GM12878 (cell line): Measurements from ENCODE around the gene RCAN1. TPM values are rescaled to one million over a fixed set of nuclear protein-coding genes. Genes with fewer than 3 reads are reported as not detected.

Experiments
- ATAC-seq: fragments of 200-7000 bp; cut with Tn5 transposase; 3 replicates; pipeline ENCODE4 v1.9.1; 2020; ENCODE audit warnings: mild to moderate bottlenecking, moderate library complexity
- BruUV-seq: library from RNA; stranded (reverse); fragments of 400-500 nt; replicated peaks from 2 replicates; lab custom pipeline; 2021; lab: Mats Ljungman, UMichigan
- CTCF ChIA-PET: fragments of 300-600 bp; sonication (Branson Sonifier 250); formaldehyde crosslinking; extraction: SDS; loops from one replicate; lab custom pipeline; 2021; ENCODE audit warnings: inconsistent platforms; lab: Yijun Ruan, JAX
- POLR2A ChIA-PET: fragments of 350-600 bp; formaldehyde crosslinking; extraction: SDS; loops from one replicate; lab custom pipeline; 2021; ENCODE audit warnings: inconsistent platforms; lab: Charles Lee
- RAD21 ChIA-PET: fragments of 300-600 bp; sonication (Branson Sonifier 250); formaldehyde crosslinking; loops from one replicate; lab custom pipeline; 2023; ENCODE audit warnings: antibody characterized with exemption; ENCODE audit not compliant: unreplicated experiment; lab: Charles Lee
- SMC1A ChIA-PET: fragments of 300-600 bp; sonication (Branson Sonifier 250); formaldehyde crosslinking; loops from one replicate; lab custom pipeline; 2023; ENCODE audit not compliant: unreplicated experiment, uncharacterized antibody; lab: Charles Lee
- DNase-seq: peaks from one replicate; pipeline ENCODE4 v3.0.0-alpha.2; 2011; ENCODE audit warnings: low read depth, low spot score
- FAIRE-seq: peaks from 3 replicates; lab custom pipeline; 2011; peaks lifted over from hg19 to GRCh38; lab: Jason Lieb, UNC
- H2AFZ ChIP-seq: 2 replicates; pipeline ENCODE4 v1.6.0; 2011; ENCODE audit warnings: low read depth, low read length, control low read depth; ENCODE audit not compliant: control insufficient read depth
- H3K27ac ChIP-seq: 2 replicates; pipeline ENCODE4 v1.5.1; 2011; ENCODE audit warnings: control low read depth; ENCODE audit not compliant: control insufficient read depth, insufficient read depth
- H3K27me3 ChIP-seq, 2 experiments: replicated peaks in 1 of 2; 2 replicates each; pipeline versions ENCODE4 v1.6.0 to v1.6.1; 2011; ENCODE audit warnings: low read length in 1 of 2; ENCODE audit not compliant: control insufficient read depth in 2 of 2, insufficient read depth in 2 of 2
- H3K36me3 ChIP-seq, 2 experiments: 2 replicates each; pipeline ENCODE4 v1.5.1; 2011; ENCODE audit warnings: low read length in 1 of 2; ENCODE audit not compliant: control insufficient read depth in 2 of 2, insufficient read depth in 2 of 2
- H3K4me1 ChIP-seq: 2 replicates; pipeline ENCODE4 v1.6.1; 2011; ENCODE audit warnings: mild to moderate bottlenecking, low read length, moderate library complexity, mixed read lengths; ENCODE audit not compliant: control insufficient read depth, insufficient read depth
- H3K4me2 ChIP-seq: 2 replicates; pipeline ENCODE4 v1.6.0; 2011; ENCODE audit warnings: control low read depth; ENCODE audit not compliant: control insufficient read depth, insufficient read depth
- H3K4me3 ChIP-seq: fragments of 200-600 bp; sonication (generic); 2 replicates; pipeline ENCODE4 v1.5.1; 2016
- H3K79me2 ChIP-seq: 2 replicates; pipeline ENCODE4 v1.6.0; 2011; ENCODE audit warnings: low read length; ENCODE audit not compliant: control insufficient read depth, insufficient read depth
- H3K9ac ChIP-seq: 2 replicates; pipeline ENCODE4 v1.8.0; 2011; ENCODE audit warnings: low read length, control low read depth, mixed read lengths; ENCODE audit not compliant: control insufficient read depth, insufficient read depth
- H3K9me3 ChIP-seq: replicated peaks from 3 replicates; pipeline ENCODE4 v1.5.1; 2011; ENCODE audit warnings: mild to moderate bottlenecking, low read length; ENCODE audit not compliant: control insufficient read depth, insufficient read depth
- H4K20me1 ChIP-seq: 2 replicates; pipeline ENCODE4 v1.6.0; 2011; ENCODE audit not compliant: control insufficient read depth, insufficient read depth
- HDAC6 ChIP-seq: fragments of 200-600 bp; sonication (generic); IDR thresholded peaks from one replicate; pipeline ENCODE4 v1.8.0; 2017; ENCODE audit warnings: antibody characterized with exemption; ENCODE audit not compliant: unreplicated experiment
- JUND ChIP-seq: IDR thresholded peaks from 2 replicates; pipeline ENCODE4 v1.6.1; 2012; ENCODE audit warnings: low read depth, mild to moderate bottlenecking, low read length, improper control_type of control experiment, moderate library complexity
- LARP7 ChIP-seq: fragments of 450-650 bp; IDR thresholded peaks from 2 replicates; pipeline ENCODE4 v1.6.1; 2017; ENCODE audit warnings: mild to moderate bottlenecking
- MEF2A ChIP-seq: IDR thresholded peaks from 2 replicates; pipeline ENCODE4 v1.6.1; 2011; ENCODE audit warnings: low read depth, mild to moderate bottlenecking, low read length, moderate library complexity; ENCODE audit not compliant: insufficient read depth
- NR2C2 ChIP-seq: IDR thresholded peaks from 2 replicates; pipeline ENCODE4 v1.6.1; 2011; ENCODE audit warnings: borderline replicate concordance, low read depth; ENCODE audit not compliant: control insufficient read depth, insufficient read length
- SP1 ChIP-seq: IDR thresholded peaks from one replicate; pipeline ENCODE4 v1.6.1; 2011; ENCODE audit warnings: low read depth, low read length
- SPI1 ChIP-seq: IDR thresholded peaks from 2 replicates; pipeline ENCODE4 v1.6.1; 2011; ENCODE audit warnings: low read depth, mild to moderate bottlenecking, low read length, moderate library complexity, borderline replicate concordance; ENCODE audit not compliant: insufficient read depth
- TCF3 ChIP-seq: IDR thresholded peaks from 2 replicates; pipeline ENCODE4 v1.6.1; 2012; ENCODE audit warnings: low read depth, mild to moderate bottlenecking, low read length, borderline replicate concordance; ENCODE audit not compliant: insufficient read depth
- TCF7 ChIP-seq: IDR thresholded peaks from 2 replicates; pipeline ENCODE4 v1.6.1; 2014; ENCODE audit warnings: antibody characterized with exemption, borderline replicate concordance
- ZBED1 ChIP-seq: IDR thresholded peaks from 2 replicates; pipeline ENCODE4 v1.6.1; 2016; ENCODE audit warnings: borderline replicate concordance
- WGBS: methylation state at CpG from one replicate; pipeline ENCODE4 v1.1.6; 2016; ENCODE audit warnings: low lambda C conversion rate; ENCODE audit not compliant: insufficient replicate concordance, insufficient coverage; ENCODE audit errors: missing lambda C conversion rate; 5-methylcytosine and 5-hydroxymethylcytosine counted together
- in situ Hi-C: fragments of 300-500 bp; cut with MboI; formaldehyde crosslinking; loops from 9 replicates; pipeline ENCODE4 v1.14.3; 2018; ENCODE audit warnings: mixed read lengths
- intact Hi-C: fragments of 100-400 bp; cut with micrococcal nuclease; formaldehyde crosslinking; loops from one replicate; pipeline ENCODE4 v1.14.2; 2022; ENCODE audit not compliant: unreplicated experiment
- polyA plus RNA-seq, 11 experiments: library from polyadenylated mRNA; depleted of rRNA in 4 of 11; unstranded in 6 of 11; stranded (reverse) in 5 of 11; fragments of >200 nt; fragmentation: Nextera tagmentation in 4 of 11; fragmentation: Illumina TruSeq in 1 of 11; extraction: Ambion mirVana in 4 of 11; extraction: Trizol in 1 of 11; gene quantifications; 1 replicate in 1 of 11; 2 replicates in 10 of 11; pipeline versions ENCODE4 v1.2.1 to v1.2.3, GENCODE V29; 2011 to 2016; ENCODE audit warnings: inconsistent platforms in 2 of 11, missing spikeins in 2 of 11, low read depth in 1 of 11
- total RNA-seq, 4 experiments: library from RNA; depleted of rRNA in 3 of 4; stranded (reverse); fragments of >200 nt in 3 of 4; fragmentation: Illumina TruSeq in 1 of 4; extraction: Trizol in 1 of 4; gene quantifications; 2 replicates each; pipeline versions ENCODE4 v1.2.1 to v1.2.3, GENCODE V29; 2013 to 2021
- TF ChIP-seq, protein P1 (sequence below): fragments of 450-650 bp; IDR thresholded peaks from 2 replicates; pipeline ENCODE4 v1.6.1; 2017; ENCODE audit warnings: antibody characterized with exemption, mild to moderate bottlenecking, moderate library complexity
- TF ChIP-seq, protein P2 (sequence below): fragments of 450-650 bp; IDR thresholded peaks from 2 replicates; pipeline ENCODE4 v1.6.1; 2016; ENCODE audit warnings: mild to moderate bottlenecking
- TF ChIP-seq, protein P3 (sequence below): IDR thresholded peaks from 2 replicates; pipeline ENCODE4 v1.6.1; 2011; ENCODE audit warnings: borderline replicate concordance, low read depth, mild to moderate bottlenecking, moderate library complexity, mixed read lengths, low read length; ENCODE audit not compliant: insufficient read depth; ENCODE audit errors: extremely low read length
- TF ChIP-seq, protein P4 (sequence below): IDR thresholded peaks from 2 replicates; pipeline ENCODE4 v1.6.1; 2012; ENCODE audit warnings: low read length, inconsistent platforms
- TF ChIP-seq, protein P5 (sequence below): fragments of 450-650 bp; IDR thresholded peaks from 2 replicates; pipeline ENCODE4 v1.6.1; 2017; ENCODE audit warnings: mild to moderate bottlenecking, low read depth, inconsistent platforms; ENCODE audit not compliant: poor library complexity, severe bottlenecking

RCAN1 gene
- total and polyA plus RNA-seq, 10 of the 15 experiments (the other 5 are each of a cell fraction or from before 2014, with no cell fraction given): 2.8 to 12.9 (median 10.5) TPM

DNA sequence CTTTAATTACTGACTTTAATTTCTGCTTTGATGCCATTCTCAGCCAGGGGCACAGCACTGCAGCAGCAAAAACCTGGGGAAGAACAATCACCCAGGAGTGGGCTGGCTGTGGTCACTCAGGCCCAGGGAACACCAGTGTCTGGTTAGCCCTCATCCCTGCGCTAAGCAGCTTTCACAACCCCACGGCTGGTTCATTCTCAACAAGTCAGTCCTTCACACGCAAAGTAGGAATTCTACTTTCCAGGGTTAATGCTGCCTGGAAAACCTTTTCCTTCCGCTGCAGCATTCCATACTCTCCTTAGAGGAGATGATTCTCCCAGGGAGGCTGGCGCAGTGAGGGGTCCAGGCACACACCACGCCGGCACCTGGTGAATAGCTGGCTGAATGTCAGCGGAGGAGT lies 78.6 kb downstream of the RCAN1 start:
- intact Hi-C loops (no loop called here), in situ Hi-C loops (no loop called here)
- WGBS: 90% methylated on average over 8 of the region's 8 CpGs
- H3K9ac ChIP-seq: no peak overlapping the region
- ChIA-PET POLR2A (no interaction called here), RAD21 (no interaction called here), CTCF (no interaction called here), SMC1A (no interaction called here)
- no peak overlapping the region for H2AFZ ChIP-seq
- no peak overlapping the region for H3K27ac ChIP-seq
- H3K4me3 ChIP-seq: no peak overlapping the region
- H3K79me2 ChIP-seq: no peaks in the 10 kb centered on the region
- H3K4me2 ChIP-seq: no peak overlapping the region
- H3K4me1 ChIP-seq: peaks cover 12% of the 10 kb centered on the region
- H3K36me3 ChIP-seq: no peaks in the 10 kb centered on the region
- FAIRE-seq: no peak
- no peak for ATAC-seq
- no peaks in the 10 kb centered on the region for H4K20me1 ChIP-seq
- no peak for DNase-seq
- no TSS peak for BruUV-seq
- H3K27me3 ChIP-seq: no peaks in the 10 kb centered on the region
- H3K9me3 ChIP-seq: no peaks in the 10 kb centered on the region
- no peak for TF ChIP-seq TCF3
- TF ChIP-seq JUND: no peak
- no peak for TF ChIP-seq SP1
- TF ChIP-seq, protein P1, sequence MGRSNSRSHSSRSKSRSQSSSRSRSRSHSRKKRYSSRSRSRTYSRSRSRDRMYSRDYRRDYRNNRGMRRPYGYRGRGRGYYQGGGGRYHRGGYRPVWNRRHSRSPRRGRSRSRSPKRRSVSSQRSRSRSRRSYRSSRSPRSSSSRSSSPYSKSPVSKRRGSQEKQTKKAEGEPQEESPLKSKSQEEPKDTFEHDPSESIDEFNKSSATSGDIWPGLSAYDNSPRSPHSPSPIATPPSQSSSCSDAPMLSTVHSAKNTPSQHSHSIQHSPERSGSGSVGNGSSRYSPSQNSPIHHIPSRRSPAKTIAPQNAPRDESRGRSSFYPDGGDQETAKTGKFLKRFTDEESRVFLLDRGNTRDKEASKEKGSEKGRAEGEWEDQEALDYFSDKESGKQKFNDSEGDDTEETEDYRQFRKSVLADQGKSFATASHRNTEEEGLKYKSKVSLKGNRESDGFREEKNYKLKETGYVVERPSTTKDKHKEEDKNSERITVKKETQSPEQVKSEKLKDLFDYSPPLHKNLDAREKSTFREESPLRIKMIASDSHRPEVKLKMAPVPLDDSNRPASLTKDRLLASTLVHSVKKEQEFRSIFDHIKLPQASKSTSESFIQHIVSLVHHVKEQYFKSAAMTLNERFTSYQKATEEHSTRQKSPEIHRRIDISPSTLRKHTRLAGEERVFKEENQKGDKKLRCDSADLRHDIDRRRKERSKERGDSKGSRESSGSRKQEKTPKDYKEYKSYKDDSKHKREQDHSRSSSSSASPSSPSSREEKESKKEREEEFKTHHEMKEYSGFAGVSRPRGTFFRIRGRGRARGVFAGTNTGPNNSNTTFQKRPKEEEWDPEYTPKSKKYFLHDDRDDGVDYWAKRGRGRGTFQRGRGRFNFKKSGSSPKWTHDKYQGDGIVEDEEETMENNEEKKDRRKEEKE: no peak
- TF ChIP-seq, protein P2, sequence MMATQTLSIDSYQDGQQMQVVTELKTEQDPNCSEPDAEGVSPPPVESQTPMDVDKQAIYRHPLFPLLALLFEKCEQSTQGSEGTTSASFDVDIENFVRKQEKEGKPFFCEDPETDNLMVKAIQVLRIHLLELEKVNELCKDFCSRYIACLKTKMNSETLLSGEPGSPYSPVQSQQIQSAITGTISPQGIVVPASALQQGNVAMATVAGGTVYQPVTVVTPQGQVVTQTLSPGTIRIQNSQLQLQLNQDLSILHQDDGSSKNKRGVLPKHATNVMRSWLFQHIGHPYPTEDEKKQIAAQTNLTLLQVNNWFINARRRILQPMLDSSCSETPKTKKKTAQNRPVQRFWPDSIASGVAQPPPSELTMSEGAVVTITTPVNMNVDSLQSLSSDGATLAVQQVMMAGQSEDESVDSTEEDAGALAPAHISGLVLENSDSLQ: no peak
- TF ChIP-seq, protein P3, sequence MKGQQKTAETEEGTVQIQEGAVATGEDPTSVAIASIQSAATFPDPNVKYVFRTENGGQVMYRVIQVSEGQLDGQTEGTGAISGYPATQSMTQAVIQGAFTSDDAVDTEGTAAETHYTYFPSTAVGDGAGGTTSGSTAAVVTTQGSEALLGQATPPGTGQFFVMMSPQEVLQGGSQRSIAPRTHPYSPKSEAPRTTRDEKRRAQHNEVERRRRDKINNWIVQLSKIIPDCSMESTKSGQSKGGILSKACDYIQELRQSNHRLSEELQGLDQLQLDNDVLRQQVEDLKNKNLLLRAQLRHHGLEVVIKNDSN: no peak
- TF ChIP-seq ZBED1: no peak
- no peak for TF ChIP-seq LARP7
- TF ChIP-seq HDAC6: no peak
- TF ChIP-seq TCF7: no peak
- TF ChIP-seq, protein P4, sequence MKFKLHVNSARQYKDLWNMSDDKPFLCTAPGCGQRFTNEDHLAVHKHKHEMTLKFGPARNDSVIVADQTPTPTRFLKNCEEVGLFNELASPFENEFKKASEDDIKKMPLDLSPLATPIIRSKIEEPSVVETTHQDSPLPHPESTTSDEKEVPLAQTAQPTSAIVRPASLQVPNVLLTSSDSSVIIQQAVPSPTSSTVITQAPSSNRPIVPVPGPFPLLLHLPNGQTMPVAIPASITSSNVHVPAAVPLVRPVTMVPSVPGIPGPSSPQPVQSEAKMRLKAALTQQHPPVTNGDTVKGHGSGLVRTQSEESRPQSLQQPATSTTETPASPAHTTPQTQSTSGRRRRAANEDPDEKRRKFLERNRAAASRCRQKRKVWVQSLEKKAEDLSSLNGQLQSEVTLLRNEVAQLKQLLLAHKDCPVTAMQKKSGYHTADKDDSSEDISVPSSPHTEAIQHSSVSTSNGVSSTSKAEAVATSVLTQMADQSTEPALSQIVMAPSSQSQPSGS: no peak
- no peak for TF ChIP-seq MEF2A
- no peak for TF ChIP-seq NR2C2
- TF ChIP-seq, protein P5, sequence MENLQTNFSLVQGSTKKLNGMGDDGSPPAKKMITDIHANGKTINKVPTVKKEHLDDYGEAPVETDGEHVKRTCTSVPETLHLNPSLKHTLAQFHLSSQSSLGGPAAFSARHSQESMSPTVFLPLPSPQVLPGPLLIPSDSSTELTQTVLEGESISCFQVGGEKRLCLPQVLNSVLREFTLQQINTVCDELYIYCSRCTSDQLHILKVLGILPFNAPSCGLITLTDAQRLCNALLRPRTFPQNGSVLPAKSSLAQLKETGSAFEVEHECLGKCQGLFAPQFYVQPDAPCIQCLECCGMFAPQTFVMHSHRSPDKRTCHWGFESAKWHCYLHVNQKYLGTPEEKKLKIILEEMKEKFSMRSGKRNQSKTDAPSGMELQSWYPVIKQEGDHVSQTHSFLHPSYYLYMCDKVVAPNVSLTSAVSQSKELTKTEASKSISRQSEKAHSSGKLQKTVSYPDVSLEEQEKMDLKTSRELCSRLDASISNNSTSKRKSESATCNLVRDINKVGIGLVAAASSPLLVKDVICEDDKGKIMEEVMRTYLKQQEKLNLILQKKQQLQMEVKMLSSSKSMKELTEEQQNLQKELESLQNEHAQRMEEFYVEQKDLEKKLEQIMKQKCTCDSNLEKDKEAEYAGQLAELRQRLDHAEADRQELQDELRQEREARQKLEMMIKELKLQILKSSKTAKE: no peak
- TF ChIP-seq SPI1: no peak
